Nephron (organoid): ENCODE measurements around the gene UCHL5.
"Not testable (repeated sequence)": the region's sequence is repeated elsewhere in the genome, so short reads cannot be mapped to it uniquely, and the experiment has no call there.

Experiments
- H3K27ac Mint-ChIP-seq, 3 experiments: 2 replicates each; pipeline ENCODE4 v1.8.0; 2020; ENCODE audit warnings: mixed read lengths in 3 of 3, mild to moderate bottlenecking in 2 of 3, moderate library complexity in 1 of 3
- H3K27me3 Mint-ChIP-seq: 2 replicates; pipeline ENCODE4 v1.8.0; 2021; ENCODE audit warnings: low read depth, mild to moderate bottlenecking, moderate library complexity, mixed read lengths
- H3K36me3 Mint-ChIP-seq: 2 replicates; pipeline ENCODE4 v1.8.0; 2020; ENCODE audit warnings: low read depth, mixed read lengths
- H3K4me1 Mint-ChIP-seq: 2 replicates; pipeline ENCODE4 v1.8.0; 2020; ENCODE audit warnings: mixed read lengths
- H3K4me3 Mint-ChIP-seq, 3 experiments: 2 replicates each; pipeline ENCODE4 v1.8.0; 2020; ENCODE audit warnings: mild to moderate bottlenecking in 3 of 3, mixed read lengths in 3 of 3, moderate library complexity in 2 of 3
- H3K9me3 Mint-ChIP-seq: 2 replicates; pipeline ENCODE4 v1.8.0; 2020; ENCODE audit warnings: mixed read lengths
- TF ChIP-seq, protein P1 (sequence below), 3 experiments: fragments of 200-600 bp; sonication (generic); IDR thresholded peaks; one replicate each; pipeline ENCODE4 v1.5.0; 2021; ENCODE audit warnings: antibody characterized with exemption in 3 of 3; ENCODE audit not compliant: unreplicated experiment in 3 of 3

Gene UCHL5

DNA sequence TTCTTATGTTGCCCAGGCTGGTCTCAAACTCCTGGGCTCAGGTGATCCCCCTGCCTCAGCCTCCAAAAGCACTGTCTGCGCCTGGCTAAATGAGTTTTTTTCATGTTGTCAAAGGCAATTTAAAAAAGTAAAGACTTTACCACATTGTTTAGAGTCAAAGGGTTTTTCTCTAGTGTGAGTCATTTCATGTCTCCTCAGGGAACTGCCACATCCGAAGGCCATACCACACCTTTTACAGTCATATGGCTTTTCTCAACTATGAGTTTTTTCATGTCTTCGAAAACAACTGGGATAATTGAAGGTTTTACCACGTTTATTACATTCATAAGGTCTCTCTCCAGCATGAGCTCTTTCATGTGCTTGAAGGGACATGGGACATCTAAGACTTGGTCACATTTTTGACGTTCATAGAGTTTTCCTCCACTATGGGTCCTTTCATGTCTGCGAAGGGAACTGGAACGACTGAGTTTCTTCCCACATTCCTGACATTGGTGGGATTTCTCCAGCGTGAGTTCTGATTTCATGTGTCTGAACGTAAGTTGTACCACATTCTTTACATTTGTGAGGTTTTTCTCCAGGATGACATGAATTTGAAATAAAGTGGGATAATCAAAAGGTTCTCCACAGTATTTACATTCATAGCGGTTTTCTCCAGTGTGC, 65.6 kb downstream of the UCHL5 start:
- Mint-ChIP-seq H3K4me3 (no peak overlapping the region), H3K9me3 (peaks cover 5% of the 10 kb centered on the region), H3K36me3 (peaks cover 37% of the 10 kb centered on the region), H3K4me1 (no peaks in the 10 kb centered on the region), H3K27me3 (no peaks in the 10 kb centered on the region), H3K27ac (no peak overlapping the region)
- TF ChIP-seq, protein P1, sequence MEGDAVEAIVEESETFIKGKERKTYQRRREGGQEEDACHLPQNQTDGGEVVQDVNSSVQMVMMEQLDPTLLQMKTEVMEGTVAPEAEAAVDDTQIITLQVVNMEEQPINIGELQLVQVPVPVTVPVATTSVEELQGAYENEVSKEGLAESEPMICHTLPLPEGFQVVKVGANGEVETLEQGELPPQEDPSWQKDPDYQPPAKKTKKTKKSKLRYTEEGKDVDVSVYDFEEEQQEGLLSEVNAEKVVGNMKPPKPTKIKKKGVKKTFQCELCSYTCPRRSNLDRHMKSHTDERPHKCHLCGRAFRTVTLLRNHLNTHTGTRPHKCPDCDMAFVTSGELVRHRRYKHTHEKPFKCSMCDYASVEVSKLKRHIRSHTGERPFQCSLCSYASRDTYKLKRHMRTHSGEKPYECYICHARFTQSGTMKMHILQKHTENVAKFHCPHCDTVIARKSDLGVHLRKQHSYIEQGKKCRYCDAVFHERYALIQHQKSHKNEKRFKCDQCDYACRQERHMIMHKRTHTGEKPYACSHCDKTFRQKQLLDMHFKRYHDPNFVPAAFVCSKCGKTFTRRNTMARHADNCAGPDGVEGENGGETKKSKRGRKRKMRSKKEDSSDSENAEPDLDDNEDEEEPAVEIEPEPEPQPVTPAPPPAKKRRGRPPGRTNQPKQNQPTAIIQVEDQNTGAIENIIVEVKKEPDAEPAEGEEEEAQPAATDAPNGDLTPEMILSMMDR (IDR thresholded peaks at IDR 0.05; ENCODE audit: unreplicated experiment in 3 of 3): no peak

DNA sequence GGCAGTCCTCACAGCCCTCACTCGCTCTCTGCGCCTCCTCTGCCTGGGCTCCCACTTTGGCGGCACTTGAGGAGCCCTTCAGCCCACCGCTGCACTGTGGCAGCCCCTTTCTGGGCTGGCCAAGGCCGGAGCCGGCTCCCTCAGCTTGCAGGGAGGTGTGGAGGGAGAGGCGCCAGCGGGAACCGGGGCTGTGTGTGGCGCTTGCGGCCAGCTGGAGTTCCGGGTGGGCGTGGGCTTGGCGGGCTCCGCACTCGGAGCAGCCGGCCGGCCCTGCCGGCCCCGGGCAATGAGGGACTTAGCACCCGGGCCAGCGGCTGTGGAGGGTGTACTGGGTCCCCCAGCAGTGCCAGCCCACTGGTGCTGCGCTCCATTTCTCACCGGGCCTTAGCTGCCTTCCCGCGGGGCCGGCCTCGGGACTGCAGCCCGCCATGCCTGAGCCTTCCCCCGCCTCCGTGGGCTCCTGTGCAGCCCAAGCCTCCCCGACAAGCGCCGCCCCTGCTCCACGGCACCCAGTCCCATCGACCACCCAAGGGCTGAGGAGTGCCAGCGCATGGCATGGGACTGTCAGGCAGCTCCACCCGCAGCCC, 72.3 kb downstream of the UCHL5 start:
- not testable (repeated sequence) for H3K9me3 Mint-ChIP-seq, H3K27me3 Mint-ChIP-seq, H3K4me3 Mint-ChIP-seq, H3K36me3 Mint-ChIP-seq, H3K27ac Mint-ChIP-seq, H3K4me1 Mint-ChIP-seq

DNA sequence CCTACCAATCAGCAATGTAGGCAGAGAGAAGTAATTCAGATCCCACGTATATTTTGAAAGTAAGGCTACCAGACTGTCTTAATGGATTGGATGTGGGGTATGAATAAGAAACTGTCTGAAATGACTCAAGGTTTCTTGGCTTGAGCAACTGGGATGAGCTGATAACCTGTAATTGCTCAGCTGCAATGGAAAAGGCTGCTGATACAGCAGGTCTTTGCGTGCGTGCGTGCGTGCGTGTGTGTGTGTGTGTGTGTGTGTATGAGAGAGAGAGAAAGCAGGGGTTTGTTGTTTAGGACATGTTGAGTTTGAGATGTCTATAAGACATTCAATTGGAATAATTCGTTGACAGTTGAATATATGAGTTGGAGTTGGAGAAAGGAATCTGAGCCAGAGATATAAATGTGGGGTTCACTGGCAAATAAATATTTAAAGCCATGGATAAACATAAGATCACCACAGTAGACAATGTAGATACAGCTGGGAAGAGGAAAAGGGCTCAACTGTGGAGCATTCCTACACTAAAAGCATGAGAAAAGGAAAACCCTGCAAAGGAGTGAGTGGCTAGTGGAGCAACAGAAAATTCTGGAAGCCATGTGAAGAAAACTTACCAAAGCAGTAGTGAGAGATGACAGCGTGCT, 72.9 kb downstream of the UCHL5 start:
- Mint-ChIP-seq H3K36me3 (peaks cover 6% of the 10 kb centered on the region), H3K27me3 (no peaks in the 10 kb centered on the region), H3K27ac (no peak overlapping the region), H3K4me3 (no peak overlapping the region), H3K4me1 (no peaks in the 10 kb centered on the region), H3K9me3 (peaks cover 3% of the 10 kb centered on the region)
- TF ChIP-seq, protein P1 (IDR thresholded peaks at IDR 0.05; ENCODE audit: unreplicated experiment in 3 of 3): no peak

DNA sequence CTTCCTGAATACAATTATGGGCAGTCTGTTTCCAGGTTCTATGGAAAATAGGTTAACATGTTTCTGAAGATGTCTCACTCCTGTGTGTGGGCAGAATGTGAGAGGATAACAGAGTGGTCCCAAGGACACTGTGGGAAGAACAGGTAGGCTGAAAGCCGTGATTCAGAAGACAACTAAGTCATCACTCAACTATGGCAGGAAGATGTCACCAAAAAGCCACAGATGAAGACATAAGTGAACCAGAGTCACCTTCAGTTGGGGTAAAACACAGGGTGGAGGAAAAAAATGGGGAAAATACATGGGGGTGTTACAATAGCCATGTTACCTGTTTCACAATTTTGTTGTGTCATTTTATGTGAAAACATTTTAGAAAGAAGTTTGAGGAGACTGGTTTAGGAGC, 75.1 kb downstream of the UCHL5 start:
- H3K4me1 Mint-ChIP-seq: no peaks in the 10 kb centered on the region
- H3K36me3 Mint-ChIP-seq: peaks cover 11% of the 10 kb centered on the region
- no peak overlapping the region for H3K4me3 Mint-ChIP-seq
- peaks cover 3% of the 10 kb centered on the region for H3K9me3 Mint-ChIP-seq
- TF ChIP-seq, protein P1 (IDR thresholded peaks at IDR 0.05; ENCODE audit: unreplicated experiment in 3 of 3): no peak
- H3K27ac Mint-ChIP-seq: no peak overlapping the region
- no peaks in the 10 kb centered on the region for H3K27me3 Mint-ChIP-seq

DNA sequence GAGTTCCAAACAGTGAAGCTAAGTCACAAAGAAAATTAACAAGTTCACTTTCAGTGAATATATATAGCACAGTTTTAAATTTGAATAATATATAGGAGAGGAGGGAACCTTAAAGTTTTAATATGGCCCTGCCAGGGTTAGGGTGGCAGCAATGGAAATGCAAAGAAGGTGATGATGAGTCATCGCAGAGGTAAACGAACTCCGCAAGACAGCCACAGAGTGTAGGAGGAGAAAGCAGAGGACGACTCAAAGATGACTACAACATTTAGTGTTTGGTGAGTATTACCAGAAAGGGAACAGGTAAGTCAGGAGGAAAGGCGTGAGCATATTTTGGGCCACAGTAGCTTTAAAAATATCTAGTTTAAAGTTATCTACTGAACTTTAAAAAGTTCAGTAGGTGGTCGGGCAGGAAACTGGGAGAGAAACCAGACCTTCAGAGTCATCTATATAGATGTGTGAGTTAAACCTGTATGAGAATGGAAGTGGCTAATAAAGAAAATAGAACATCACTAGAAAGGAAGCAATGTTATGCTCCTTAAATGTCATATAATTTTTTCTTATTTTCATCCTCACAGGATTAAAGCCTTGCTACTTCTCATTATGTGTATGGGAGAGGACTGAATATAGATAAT, 75.7 kb downstream of the UCHL5 start:
- H3K9me3 Mint-ChIP-seq: peaks cover 3% of the 10 kb centered on the region
- H3K27me3 Mint-ChIP-seq: no peaks in the 10 kb centered on the region
- no peaks in the 10 kb centered on the region for H3K4me1 Mint-ChIP-seq
- TF ChIP-seq, protein P1 (IDR thresholded peaks at IDR 0.05; ENCODE audit: unreplicated experiment in 3 of 3): no peak
- H3K27ac Mint-ChIP-seq: no peak overlapping the region
- H3K36me3 Mint-ChIP-seq: peaks cover 11% of the 10 kb centered on the region
- no peak overlapping the region for H3K4me3 Mint-ChIP-seq

DNA sequence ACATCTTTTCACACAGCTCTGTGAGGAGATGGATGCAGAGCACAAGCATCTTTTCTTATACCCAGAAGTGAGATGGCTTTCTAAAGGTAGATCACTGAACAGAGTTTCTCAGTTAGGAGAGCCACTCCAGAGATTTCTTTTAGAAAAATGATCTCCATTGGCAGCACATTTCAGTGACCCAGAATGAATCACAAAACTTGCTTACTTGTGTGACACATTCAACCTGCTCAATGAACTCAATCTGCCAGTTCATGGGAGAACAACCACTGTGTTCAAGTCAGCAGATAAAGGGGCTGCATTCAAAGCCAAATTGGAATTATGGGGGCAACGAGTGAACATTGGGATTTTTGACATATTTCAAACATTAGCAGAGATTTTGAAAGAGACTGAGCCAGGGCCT, 78.3 kb downstream of the UCHL5 start:
- TF ChIP-seq, protein P1 (IDR thresholded peaks at IDR 0.05; ENCODE audit: unreplicated experiment in 3 of 3): no peak
- Mint-ChIP-seq H3K27ac (no peak overlapping the region), H3K4me1 (no peaks in the 10 kb centered on the region), H3K4me3 (no peak overlapping the region), H3K27me3 (no peaks in the 10 kb centered on the region), H3K9me3 (no peaks in the 10 kb centered on the region), H3K36me3 (peaks cover 5% of the 10 kb centered on the region)

DNA sequence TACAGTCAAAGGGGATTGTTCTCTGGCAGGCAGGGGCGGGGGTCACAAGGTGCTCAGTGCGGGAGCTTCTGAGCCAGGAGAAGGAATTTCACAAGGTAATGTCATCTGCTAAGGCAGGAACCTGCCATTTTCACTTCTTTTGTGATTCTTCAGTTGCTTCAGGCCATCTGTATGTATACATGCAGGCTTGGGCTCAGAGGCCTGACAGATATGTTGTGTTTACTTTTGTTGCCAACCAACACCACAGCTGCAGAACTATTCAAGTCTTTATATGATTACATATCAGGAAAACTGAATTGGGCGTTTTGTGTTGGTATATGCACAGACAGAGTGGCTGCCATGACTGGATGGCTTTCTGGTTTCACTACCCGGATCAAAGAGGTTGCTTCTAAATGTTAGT, 78.8 kb downstream of the UCHL5 start:
- H3K27ac Mint-ChIP-seq, H3K36me3 Mint-ChIP-seq, H3K4me3 Mint-ChIP-seq, H3K9me3 Mint-ChIP-seq, H3K4me1 Mint-ChIP-seq, H3K27me3 Mint-ChIP-seq: not testable (repeated sequence)
